Measurements from ENCODE around the gene REEP1.

The REEP1 gene

GRCh38 chr2:86307431-86307830 lies 30.0 kb downstream of the REEP1 start:
- no peak for DNase-seq (ENCODE audit: low read depth in 1 of 2, low spot score in 1 of 2)

- no peak for DNase-seq (ENCODE audit: low read depth in 1 of 2, low spot score in 1 of 2)
Measured at GRCh38 chr2:86305915-86306254, 31.5 kb downstream of the REEP1 start.

- DNase-seq (ENCODE audit: low read depth in 1 of 2, low spot score in 1 of 2): no peak
Measured at GRCh38 chr2:86305195-86305914, 32.1 kb downstream of the REEP1 start.

GRCh38 chr2:86304416-86304815 lies 33.0 kb downstream of the REEP1 start:
- DNase-seq (ENCODE audit: low read depth in 1 of 2, low spot score in 1 of 2): no peak

- no peak for DNase-seq (ENCODE audit: low read depth in 1 of 2, low spot score in 1 of 2)
Measured at GRCh38 chr2:86302320-86302719, 35.1 kb downstream of the REEP1 start.

GRCh38 chr2:86301711-86302202 lies 35.7 kb downstream of the REEP1 start:
- DNase-seq (ENCODE audit: low read depth in 1 of 2, low spot score in 1 of 2): no peak

- DNase-seq (ENCODE audit: low read depth in 1 of 2, low spot score in 1 of 2): no peak
Measured at GRCh38 chr2:86301009-86301408, 36.4 kb downstream of the REEP1 start.

GRCh38 chr2:86300496-86300895 lies 36.9 kb downstream of the REEP1 start:
- DNase-seq (ENCODE audit: low read depth in 1 of 2, low spot score in 1 of 2): no peak

- no peak for DNase-seq (ENCODE audit: low read depth in 1 of 2, low spot score in 1 of 2)
Measured at GRCh38 chr2:86298411-86299390, 38.7 kb downstream of the REEP1 start.

GRCh38 chr2:86297382-86298147 lies 39.9 kb downstream of the REEP1 start:
- DNase-seq (ENCODE audit: low read depth in 1 of 2, low spot score in 1 of 2): no peak

GRCh38 chr2:86296947-86297346 lies 40.5 kb downstream of the REEP1 start:
- no peak for DNase-seq (ENCODE audit: low read depth in 1 of 2, low spot score in 1 of 2)

GRCh38 chr2:86295066-86295465 lies 42.4 kb downstream of the REEP1 start:
- DNase-seq (ENCODE audit: low read depth in 1 of 2, low spot score in 1 of 2): no peak

GRCh38 chr2:86293612-86294011 lies 43.8 kb downstream of the REEP1 start:
- no peak for DNase-seq (ENCODE audit: low read depth in 1 of 2, low spot score in 1 of 2)

GRCh38 chr2:86292571-86293515 lies 44.6 kb downstream of the REEP1 start:
- no peak for DNase-seq (ENCODE audit: low read depth in 1 of 2, low spot score in 1 of 2)

- no peak for DNase-seq (ENCODE audit: low read depth in 1 of 2, low spot score in 1 of 2)
Measured at GRCh38 chr2:86291328-86291662, 46.1 kb downstream of the REEP1 start.

GRCh38 chr2:86290596-86291327 lies 46.7 kb downstream of the REEP1 start:
- DNase-seq (ENCODE audit: low read depth in 1 of 2, low spot score in 1 of 2): no peak

GRCh38 chr2:86286516-86286915 lies 50.9 kb downstream of the REEP1 start:
- DNase-seq (ENCODE audit: low read depth in 1 of 2, low spot score in 1 of 2): no peak

GRCh38 chr2:86285981-86286380 lies 51.4 kb downstream of the REEP1 start:
- DNase-seq (ENCODE audit: low read depth in 1 of 2, low spot score in 1 of 2): no peak

GRCh38 chr2:86285571-86285970 lies 51.9 kb downstream of the REEP1 start:
- no peak for DNase-seq (ENCODE audit: low read depth in 1 of 2, low spot score in 1 of 2)

- DNase-seq (ENCODE audit: low read depth in 1 of 2, low spot score in 1 of 2): no peak
Measured at GRCh38 chr2:86284987-86285386, 52.4 kb downstream of the REEP1 start.
